Trophoblast cell (in vitro differentiated cells and primary cell): ENCODE data around the gene MRPS27.
"Not testable (repeated sequence)": the region's sequence is repeated elsewhere in the genome, so short reads cannot be mapped to it uniquely, and the experiment has no call there.

Experiments
- DNase-seq, 2 donors: peaks; one replicate each; pipeline ENCODE4 v3.0.0-alpha.2; 2016
- H2AFZ ChIP-seq: 2 replicates; pipeline ENCODE4 v1.6.1; 2013; ENCODE audit warnings: low read length, moderate library complexity, mild to moderate bottlenecking; ENCODE audit not compliant: insufficient read depth, poor library complexity
- H2AK5ac ChIP-seq: 2 replicates; pipeline ENCODE4 v1.6.1; 2013; ENCODE audit warnings: mild to moderate bottlenecking, low read length
- H2BK120ac ChIP-seq: 2 replicates; pipeline ENCODE4 v1.6.1; 2013; ENCODE audit warnings: low read length, mild to moderate bottlenecking, moderate library complexity; ENCODE audit not compliant: insufficient read depth, poor library complexity
- H2BK12ac ChIP-seq: 2 replicates; pipeline ENCODE4 v1.6.1; 2013; ENCODE audit warnings: mild to moderate bottlenecking, low read length, moderate library complexity
- H2BK5ac ChIP-seq: 2 replicates; pipeline ENCODE4 v1.6.1; 2013; ENCODE audit warnings: low read length, low read depth, moderate library complexity, mild to moderate bottlenecking; ENCODE audit not compliant: poor library complexity
- H3K14ac ChIP-seq: 2 replicates; pipeline ENCODE4 v1.6.1; 2013; ENCODE audit warnings: mild to moderate bottlenecking, low read length
- H3K18ac ChIP-seq: 2 replicates; pipeline ENCODE4 v1.6.1; 2013; ENCODE audit warnings: mild to moderate bottlenecking, low read length
- H3K23ac ChIP-seq: 2 replicates; pipeline ENCODE4 v1.6.1; 2013; ENCODE audit warnings: low read length
- H3K27ac ChIP-seq: 2 replicates; pipeline ENCODE4 v1.5.1; 2013; ENCODE audit warnings: low read depth, mild to moderate bottlenecking, inconsistent platforms, low read length, moderate library complexity
- H3K27me3 ChIP-seq: 2 replicates; pipeline ENCODE4 v1.6.1; 2013; ENCODE audit warnings: inconsistent platforms, mild to moderate bottlenecking, low read length, moderate library complexity; ENCODE audit not compliant: insufficient read depth
- H3K36me3 ChIP-seq, 2 experiments: 1 replicate in 1 of 2; 2 replicates in 1 of 2; pipeline ENCODE4 v1.6.1; 2013; ENCODE audit warnings: low read length in 2 of 2, mild to moderate bottlenecking in 2 of 2, moderate library complexity in 1 of 2; ENCODE audit not compliant: insufficient read depth in 2 of 2, control insufficient read depth in 1 of 2
- H3K4ac ChIP-seq: 2 replicates; pipeline ENCODE4 v1.6.1; 2013; ENCODE audit warnings: low read depth, mild to moderate bottlenecking, low read length, moderate library complexity
- H3K4me1 ChIP-seq, 2 experiments: 1 replicate in 1 of 2; 2 replicates in 1 of 2; pipeline ENCODE4 v1.6.1; 2013; ENCODE audit warnings: low read length in 2 of 2, mild to moderate bottlenecking in 2 of 2, moderate library complexity in 1 of 2; ENCODE audit not compliant: insufficient read depth in 2 of 2, control insufficient read depth in 1 of 2
- H3K4me2 ChIP-seq: 2 replicates; pipeline ENCODE4 v1.6.1; 2013; ENCODE audit warnings: inconsistent platforms, mild to moderate bottlenecking, low read length, moderate library complexity
- H3K4me3 ChIP-seq: 2 replicates; pipeline ENCODE4 v1.5.1; 2013; ENCODE audit warnings: mild to moderate bottlenecking, low read depth, low read length, inconsistent platforms
- H3K79me1 ChIP-seq: one replicate; pipeline ENCODE4 v1.6.1; 2013; ENCODE audit warnings: low read length
- H3K79me2 ChIP-seq: 2 replicates; pipeline ENCODE4 v1.6.1; 2013; ENCODE audit warnings: low read length, mild to moderate bottlenecking; ENCODE audit not compliant: control insufficient read depth, insufficient read depth, poor library complexity
- H3K9ac ChIP-seq: 2 replicates; pipeline ENCODE4 v1.6.1; 2013; ENCODE audit warnings: mild to moderate bottlenecking, low read length
- H3K9me3 ChIP-seq: 2 replicates; pipeline ENCODE4 v1.6.1; 2013; ENCODE audit warnings: low read depth, mild to moderate bottlenecking, control low read depth, inconsistent platforms, low read length; ENCODE audit not compliant: insufficient read depth
- H4K12ac ChIP-seq: 2 replicates; pipeline ENCODE4 v1.6.1; 2013; ENCODE audit warnings: low read depth, mild to moderate bottlenecking, low read length, moderate library complexity
- H4K8ac ChIP-seq: 2 replicates; pipeline ENCODE4 v1.6.1; 2013; ENCODE audit warnings: low read depth, mild to moderate bottlenecking, low read length, moderate library complexity
- H4K91ac ChIP-seq: one replicate; pipeline ENCODE4 v1.6.1; 2013; ENCODE audit warnings: low read depth, mild to moderate bottlenecking, low read length, moderate library complexity
- WGBS: extraction: QIAGEN DNeasy Blood & Tissue Kit; methylation state at CpG from one replicate; pipeline ENCODE4 v1.1.7; 2013; ENCODE audit warnings: missing lambda C conversion rate; ENCODE audit not compliant: insufficient read length, insufficient coverage; ENCODE audit errors: extremely low coverage; 5-methylcytosine and 5-hydroxymethylcytosine counted together

MRPS27 gene

DNA sequence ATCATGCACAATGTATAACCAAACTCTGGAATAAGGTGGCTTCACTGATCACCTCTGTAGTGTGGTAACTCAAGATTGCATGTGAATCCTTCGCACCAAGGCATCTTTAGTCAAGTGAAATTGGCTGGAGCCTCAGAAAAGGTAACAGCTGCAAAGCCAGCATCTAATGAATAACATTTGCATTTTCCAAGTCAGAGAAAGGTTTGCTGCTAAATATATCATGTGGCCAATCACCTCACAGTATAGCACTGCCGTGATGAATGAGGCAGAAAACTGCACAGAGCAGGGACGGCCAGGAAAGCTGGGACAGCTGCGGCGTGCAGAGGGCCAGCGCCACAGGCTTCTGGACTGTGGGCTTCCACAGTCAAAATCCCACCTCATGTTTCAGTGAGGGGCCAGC is 18.5 kb downstream of the MRPS27 start:
- no peak overlapping the region for H4K91ac ChIP-seq
- H2AK5ac ChIP-seq: no peak overlapping the region
- no peak overlapping the region for H3K4ac ChIP-seq
- no peak overlapping the region for H3K23ac ChIP-seq
- WGBS: no CpG with 5 or more reads among the region's 6 CpGs
- no peak overlapping the region for H3K4me2 ChIP-seq
- no peak overlapping the region for H3K18ac ChIP-seq
- no peak for DNase-seq
- no peak overlapping the region for H3K4me3 ChIP-seq
- H2BK120ac ChIP-seq: no peak overlapping the region
- H3K9me3 ChIP-seq: no peaks in the 10 kb centered on the region
- no peaks in the 10 kb centered on the region for H3K79me2 ChIP-seq
- no peak overlapping the region for H2AFZ ChIP-seq
- no peaks in the 10 kb centered on the region for H3K36me3 ChIP-seq
- H2BK5ac ChIP-seq: no peak overlapping the region
- H3K27ac ChIP-seq: no peak overlapping the region
- H2BK12ac ChIP-seq: peak overlapping the region; percentile 24
- no peak overlapping the region for H3K14ac ChIP-seq
- H3K27me3 ChIP-seq: no peaks in the 10 kb centered on the region
- no peak overlapping the region for H3K9ac ChIP-seq
- no peak overlapping the region for H4K12ac ChIP-seq
- no peak overlapping the region for H4K8ac ChIP-seq
- H3K79me1 ChIP-seq: peaks cover 3% of the 10 kb centered on the region
- H3K4me1 ChIP-seq: peaks cover 5 to 8% of the 10 kb centered on the region in 2 experiments

- Histone ChIP-seq H3K14ac (no peak overlapping the region), H2AFZ (no peak overlapping the region)
Observed at GRCh38 chr5:72300590-72301339, 19.3 kb downstream of the MRPS27 start.

DNA sequence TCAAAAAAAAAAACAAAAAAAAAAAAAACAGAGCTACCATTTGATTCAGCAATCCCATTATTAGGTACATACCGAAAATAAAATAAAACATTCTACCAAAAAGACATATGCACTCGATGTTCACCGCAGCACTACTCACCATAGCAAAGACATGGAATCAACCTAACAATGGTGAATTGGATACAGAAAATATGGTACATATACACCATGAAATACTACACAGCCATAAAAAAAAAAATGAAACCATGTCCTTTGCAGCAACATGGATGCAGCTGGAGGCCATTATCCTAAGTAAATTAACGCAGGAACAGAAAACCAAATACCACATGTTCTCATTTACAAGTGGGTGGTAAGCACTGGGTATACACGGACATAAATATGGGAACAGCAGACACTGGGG is 21.3 kb downstream of the MRPS27 start:
- H3K4me1 ChIP-seq: peaks cover 5 to 6% of the 10 kb centered on the region in 2 experiments

More at GRCh38 chr5:72300590-72301339, 19.3 kb downstream of the MRPS27 start:
- H2BK5ac ChIP-seq: no peak overlapping the region
- no peak overlapping the region for H4K91ac ChIP-seq
- no CpG with 5 or more reads among the region's 1 CpG for WGBS
- no peak overlapping the region for H3K18ac ChIP-seq
- H3K27me3 ChIP-seq: no peaks in the 10 kb centered on the region
- H2AK5ac ChIP-seq: no peak overlapping the region
- no peaks in the 10 kb centered on the region for H3K79me2 ChIP-seq
- no peak overlapping the region for H3K4me3 ChIP-seq
- H4K8ac ChIP-seq: no peak overlapping the region
- H3K79me1 ChIP-seq: peaks cover 3% of the 10 kb centered on the region
- H3K9me3 ChIP-seq: no peaks in the 10 kb centered on the region
- no peak overlapping the region for H2BK12ac ChIP-seq
- DNase-seq: no peak
- H4K12ac ChIP-seq: no peak overlapping the region
- H3K36me3 ChIP-seq: no peaks in the 10 kb centered on the region
- H3K27ac ChIP-seq: no peak overlapping the region
- no peak overlapping the region for H3K9ac ChIP-seq
- no peak overlapping the region for H2BK120ac ChIP-seq
- peaks cover 5 to 8% of the 10 kb centered on the region in 2 experiments for H3K4me1 ChIP-seq
- no peak overlapping the region for H3K4ac ChIP-seq
- no peak overlapping the region for H3K23ac ChIP-seq
- H3K4me2 ChIP-seq: no peak overlapping the region

DNA sequence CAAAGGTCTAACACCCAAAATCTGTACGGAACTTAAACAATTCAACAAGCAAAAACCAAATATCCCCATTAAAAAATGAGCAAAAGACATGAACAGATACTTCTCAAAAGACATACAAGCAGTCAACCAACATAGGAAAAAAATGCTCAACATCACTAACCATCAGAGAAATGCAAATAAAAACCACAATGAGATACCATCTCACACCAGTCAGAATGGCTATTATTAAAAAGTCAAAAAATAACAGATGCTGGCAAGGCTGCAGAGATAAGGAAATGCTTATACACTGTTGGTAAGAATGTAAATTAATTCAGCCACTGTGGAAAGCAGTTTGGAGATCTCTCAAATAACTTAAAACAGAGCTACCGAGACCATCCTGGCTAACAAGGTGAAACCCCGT is 21.9 kb downstream of the MRPS27 start:
- no CpG with 5 or more reads among the region's 3 CpGs for WGBS
- H3K18ac ChIP-seq, H3K27ac ChIP-seq: not testable (repeated sequence)

More for the DNA sequence above, 21.3 kb downstream of the MRPS27 start:
- no peak overlapping the region for H2BK12ac ChIP-seq
- DNase-seq: no peak
- H4K8ac ChIP-seq: no peak overlapping the region
- H2AFZ ChIP-seq: no peak overlapping the region
- no CpG with 5 or more reads among the region's 5 CpGs for WGBS
- H3K14ac ChIP-seq: no peak overlapping the region
- H4K91ac ChIP-seq: no peak overlapping the region
- no peak overlapping the region for H2BK5ac ChIP-seq
- no peak overlapping the region for H3K27ac ChIP-seq
- H3K18ac ChIP-seq: no peak overlapping the region
- no peak overlapping the region for H3K4me2 ChIP-seq
- no peak overlapping the region for H3K9ac ChIP-seq
- no peak overlapping the region for H3K4ac ChIP-seq
- H3K9me3 ChIP-seq: no peaks in the 10 kb centered on the region
- H3K4me3 ChIP-seq: no peak overlapping the region
- H3K36me3 ChIP-seq: no peaks in the 10 kb centered on the region
- no peak overlapping the region for H2AK5ac ChIP-seq
- no peaks in the 10 kb centered on the region for H3K27me3 ChIP-seq
- H4K12ac ChIP-seq: no peak overlapping the region
- H3K23ac ChIP-seq: no peak overlapping the region
- H2BK120ac ChIP-seq: no peak overlapping the region
- no peaks in the 10 kb centered on the region for H3K79me2 ChIP-seq
- H3K79me1 ChIP-seq: peaks cover 3% of the 10 kb centered on the region

More for the DNA sequence above, 21.9 kb downstream of the MRPS27 start:
- H2AFZ ChIP-seq, H2AK5ac ChIP-seq, H2BK120ac ChIP-seq, H3K4me1 ChIP-seq, H3K79me2 ChIP-seq, H2BK12ac ChIP-seq, H3K9ac ChIP-seq, H3K4me2 ChIP-seq, H3K23ac ChIP-seq, H3K27me3 ChIP-seq, H3K4ac ChIP-seq, H3K4me3 ChIP-seq, H2BK5ac ChIP-seq, H4K91ac ChIP-seq, H3K9me3 ChIP-seq, H3K36me3 ChIP-seq, H4K8ac ChIP-seq, H3K79me1 ChIP-seq, H4K12ac ChIP-seq, DNase-seq, H3K14ac ChIP-seq: not testable (repeated sequence)
